ENCODE data around the gene B3GAT1.

GRCh38 chr11:134332189-134332631 is 79.8 kb downstream of the B3GAT1 start:
- TF ChIP-seq SIN3A (IDR thresholded peaks at IDR 0.05; ENCODE audit: low read depth): no peak
- TF ChIP-seq, protein P1, sequence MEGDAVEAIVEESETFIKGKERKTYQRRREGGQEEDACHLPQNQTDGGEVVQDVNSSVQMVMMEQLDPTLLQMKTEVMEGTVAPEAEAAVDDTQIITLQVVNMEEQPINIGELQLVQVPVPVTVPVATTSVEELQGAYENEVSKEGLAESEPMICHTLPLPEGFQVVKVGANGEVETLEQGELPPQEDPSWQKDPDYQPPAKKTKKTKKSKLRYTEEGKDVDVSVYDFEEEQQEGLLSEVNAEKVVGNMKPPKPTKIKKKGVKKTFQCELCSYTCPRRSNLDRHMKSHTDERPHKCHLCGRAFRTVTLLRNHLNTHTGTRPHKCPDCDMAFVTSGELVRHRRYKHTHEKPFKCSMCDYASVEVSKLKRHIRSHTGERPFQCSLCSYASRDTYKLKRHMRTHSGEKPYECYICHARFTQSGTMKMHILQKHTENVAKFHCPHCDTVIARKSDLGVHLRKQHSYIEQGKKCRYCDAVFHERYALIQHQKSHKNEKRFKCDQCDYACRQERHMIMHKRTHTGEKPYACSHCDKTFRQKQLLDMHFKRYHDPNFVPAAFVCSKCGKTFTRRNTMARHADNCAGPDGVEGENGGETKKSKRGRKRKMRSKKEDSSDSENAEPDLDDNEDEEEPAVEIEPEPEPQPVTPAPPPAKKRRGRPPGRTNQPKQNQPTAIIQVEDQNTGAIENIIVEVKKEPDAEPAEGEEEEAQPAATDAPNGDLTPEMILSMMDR (IDR thresholded peaks at IDR 0.05 in 2 of 3, conservative IDR thresholded peaks at IDR 0.05 in 1 of 3; ENCODE audit: borderline replicate concordance in 1 of 3, insufficient read depth in 1 of 3, low read depth in 2 of 3, low read length in 2 of 3): peak; percentile 14 to 27 (median 26); a peak in 3 of 6 replicates
- TF ChIP-seq ATF3 (IDR thresholded peaks at IDR 0.05): no peak
- TF ChIP-seq ZNF274 (IDR thresholded peaks at IDR 0.05; ENCODE audit: low read depth, low read length): no peak
- TF ChIP-seq YY1 (IDR thresholded peaks at IDR 0.05; ENCODE audit: extremely low read depth, insufficient replicate concordance, low read depth, low read length): no peak
- TF ChIP-seq EZH2phosphoT487 (IDR thresholded peaks at IDR 0.05; ENCODE audit: borderline replicate concordance): no peak
- TF ChIP-seq EZH2 (IDR thresholded peaks at IDR 0.05): no peak
- no peak for TF ChIP-seq CEBPB (IDR thresholded peaks at IDR 0.05; ENCODE audit: low read depth)
- TF ChIP-seq POLR2A (IDR thresholded peaks at IDR 0.05; ENCODE audit: borderline replicate concordance, extremely low read depth, insufficient read depth, insufficient read length): no peak
- TF ChIP-seq, protein P2, sequence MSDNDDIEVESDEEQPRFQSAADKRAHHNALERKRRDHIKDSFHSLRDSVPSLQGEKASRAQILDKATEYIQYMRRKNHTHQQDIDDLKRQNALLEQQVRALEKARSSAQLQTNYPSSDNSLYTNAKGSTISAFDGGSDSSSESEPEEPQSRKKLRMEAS (IDR thresholded peaks at IDR 0.05): no peak
- TF ChIP-seq JUND (IDR thresholded peaks at IDR 0.05): no peak

Data from HCT116 (cell line).